HepG2 (cell line): ENCODE data around the gene NUDCD2. TPM values are rescaled to one million over a fixed set of nuclear protein-coding genes. Genes with fewer than 3 reads are reported as not detected.

Experiments
- ATAC-seq: fragments of 200-7000 bp; cut with Tn5 transposase; 3 replicates; pipeline ENCODE4 v1.9.1; 2020; ENCODE audit warnings: mild to moderate bottlenecking, moderate library complexity
- BruUV-seq: library from RNA; stranded (reverse); fragments of 400-500 nt; replicated peaks from 2 replicates; lab custom pipeline; 2021; lab: Mats Ljungman, UMichigan
- CTCF ChIA-PET: fragments of 300-600 bp; formaldehyde crosslinking; extraction: SDS; loops from one replicate; lab custom pipeline; 2021; ENCODE audit warnings: low total read pairs, inconsistent platforms, low intra/inter-chr PET ratio; lab: Yijun Ruan, JAX
- POLR2A ChIA-PET: fragments of 350-600 bp; sonication (Branson Sonifier 250); formaldehyde crosslinking; loops from one replicate; lab custom pipeline; 2020; ENCODE audit warnings: antibody characterized with exemption, inconsistent platforms; lab: Yijun Ruan, JAX
- DNase-seq: peaks from one replicate; pipeline ENCODE4 v3.0.0-alpha.2; 2015; ENCODE audit warnings: low spot score
- FAIRE-seq: peaks from 3 replicates; lab custom pipeline; 2011; peaks lifted over from hg19 to GRCh38; lab: Jason Lieb, UNC
- H2AFZ ChIP-seq: one replicate; pipeline ENCODE4 v1.6.1; 2011; ENCODE audit warnings: low read length, inconsistent platforms
- H3K27ac ChIP-seq: fragments of 300-600 bp; 3 replicates; pipeline ENCODE4 v1.8.0; 2011; ENCODE audit warnings: mixed run types, mild to moderate bottlenecking, mixed read lengths, low read length, inconsistent platforms; ENCODE audit not compliant: insufficient read depth; ENCODE audit errors: extremely low read length
- H3K27me3 ChIP-seq, 2 experiments: fragments of 200-600 bp in 1 of 2; 2 replicates in 1 of 2; 3 replicates in 1 of 2; pipeline versions ENCODE4 v1.6.0 to v1.8.0; 2011; ENCODE audit warnings: low read length in 2 of 2, mild to moderate bottlenecking in 2 of 2, moderate library complexity in 2 of 2, inconsistent platforms in 1 of 2; ENCODE audit not compliant: insufficient read depth in 2 of 2, control insufficient read depth in 1 of 2
- H3K36me3 ChIP-seq, 2 experiments: fragments of 200-600 bp in 1 of 2; replicated peaks in 1 of 2; 2 replicates in 1 of 2; 3 replicates in 1 of 2; pipeline versions ENCODE4 v1.5.1 to v1.8.0; 2011; ENCODE audit warnings: low read length in 2 of 2, inconsistent platforms in 1 of 2; ENCODE audit not compliant: insufficient read depth in 2 of 2, control insufficient read depth in 1 of 2
- H3K4me1 ChIP-seq: 2 replicates; pipeline ENCODE4 v1.5.1; 2012; ENCODE audit warnings: low read length, inconsistent platforms; ENCODE audit not compliant: insufficient read depth
- H3K4me2 ChIP-seq: 2 replicates; pipeline ENCODE4 v1.6.0; 2011; ENCODE audit warnings: low read depth, low read length, inconsistent platforms
- H3K4me3 ChIP-seq, 3 experiments: fragments of 200-600 bp in 1 of 3; sonication (generic), shearing (Covaris generic) in 1 of 3; replicated peaks in 1 of 3; 2 replicates each; pipeline ENCODE4 v1.5.1; 2011 to 2016; ENCODE audit warnings: low read length in 3 of 3, inconsistent platforms in 2 of 3, low read depth in 2 of 3, mild to moderate bottlenecking in 2 of 3, control low read depth in 1 of 3, mixed read lengths in 1 of 3; ENCODE audit not compliant: insufficient read depth in 1 of 3
- H3K79me2 ChIP-seq: one replicate; pipeline ENCODE4 v1.6.1; 2011; ENCODE audit warnings: low read length, inconsistent platforms; ENCODE audit not compliant: insufficient read depth
- H3K9ac ChIP-seq: 2 replicates; pipeline ENCODE4 v1.6.0; 2011; ENCODE audit warnings: mild to moderate bottlenecking, low read depth, low read length, inconsistent platforms; ENCODE audit not compliant: insufficient read depth
- H3K9me3 ChIP-seq: 2 replicates; pipeline ENCODE4 v1.5.1; 2012; ENCODE audit warnings: mild to moderate bottlenecking, low read length
- H4K20me1 ChIP-seq: 2 replicates; pipeline ENCODE4 v1.6.0; 2011; ENCODE audit warnings: inconsistent platforms, mild to moderate bottlenecking, low read length, moderate library complexity; ENCODE audit not compliant: insufficient read depth
- MATR3 ChIP-seq: sonication (generic); formaldehyde crosslinking; IDR thresholded peaks from 2 replicates; pipeline ENCODE4 v1.4.0; 2020; ENCODE audit warnings: missing genetic modification reagents
- MTF1 ChIP-seq: sonication (generic); formaldehyde crosslinking; IDR thresholded peaks from 2 replicates; pipeline ENCODE4 v1.5.0; 2020; ENCODE audit warnings: missing genetic modification reagents
- MYNN ChIP-seq: sonication (generic); formaldehyde crosslinking; IDR thresholded peaks from 2 replicates; pipeline ENCODE4 v1.4.0; 2020; ENCODE audit warnings: mild to moderate bottlenecking, low read depth, missing genetic modification reagents
- NBN ChIP-seq: fragments of 450-650 bp; conservative IDR thresholded peaks from 2 replicates; pipeline ENCODE4 v1.6.1; 2017
- NCOA5 ChIP-seq: sonication (generic); formaldehyde crosslinking; IDR thresholded peaks from 2 replicates; pipeline ENCODE4 v1.4.0; 2020; ENCODE audit warnings: missing genetic modification reagents
- NFE2L2 ChIP-seq: fragments of 150-350 bp; IDR thresholded peaks from 2 replicates; pipeline ENCODE4 v1.6.1; 2014; ENCODE audit warnings: low read length
- NFIB ChIP-seq: sonication (generic); formaldehyde crosslinking; IDR thresholded peaks from 2 replicates; pipeline ENCODE4 v1.9.0; 2021; ENCODE audit warnings: missing genetic modification reagents, mild to moderate bottlenecking, borderline replicate concordance
- NR2F2 ChIP-seq: IDR thresholded peaks from 2 replicates; pipeline ENCODE4 v1.6.1; 2012; ENCODE audit warnings: low read depth, inconsistent platforms, borderline replicate concordance
- RBM39 ChIP-seq: fragments of 200-400 bp; formaldehyde crosslinking; IDR thresholded peaks from one replicate; pipeline ENCODE4 v1.6.1; 2018; ENCODE audit warnings: antibody characterized with exemption, mild to moderate bottlenecking, low read depth, low read length; ENCODE audit not compliant: poor library complexity, severe bottlenecking
- SP2 ChIP-seq: sonication (generic); formaldehyde crosslinking; IDR thresholded peaks from 2 replicates; pipeline ENCODE4 v1.5.1; 2020; ENCODE audit warnings: mild to moderate bottlenecking, missing genetic modification reagents
- TBX2 ChIP-seq: sonication (generic); formaldehyde crosslinking; IDR thresholded peaks from 2 replicates; pipeline ENCODE4 v1.5.0; 2020; ENCODE audit warnings: missing genetic modification reagents, mild to moderate bottlenecking, borderline replicate concordance
- TBX3 ChIP-seq: fragments of 450-650 bp; IDR thresholded peaks from 2 replicates; pipeline ENCODE4 v1.6.1; 2017; ENCODE audit warnings: antibody characterized with exemption, mild to moderate bottlenecking, inconsistent platforms, borderline replicate concordance
- TEAD3 ChIP-seq: optimal IDR thresholded peaks from 2 replicates; pipeline ENCODE3; 2016; ENCODE audit warnings: borderline replicate concordance
- XRCC5 ChIP-seq: fragments of 200-400 bp; formaldehyde crosslinking; optimal IDR thresholded peaks from 2 replicates; pipeline ENCODE3; 2017; ENCODE audit warnings: mild to moderate bottlenecking, low read length
- ZFP36 ChIP-seq: fragments of 150-350 bp; IDR thresholded peaks from 2 replicates; pipeline ENCODE4 v1.6.1; 2018; ENCODE audit warnings: borderline replicate concordance, low read length, low read depth; ENCODE audit not compliant: partially characterized antibody
- ZFP82 ChIP-seq: sonication (generic); formaldehyde crosslinking; IDR thresholded peaks from 2 replicates; pipeline ENCODE4 v1.5.1; 2020; ENCODE audit warnings: mild to moderate bottlenecking, missing genetic modification reagents, borderline replicate concordance
- ZKSCAN1 ChIP-seq: fragments of 150-350 bp; IDR thresholded peaks from 2 replicates; pipeline ENCODE4 v1.6.1; 2014; ENCODE audit warnings: low read length
- ZNF121 ChIP-seq: sonication (generic); formaldehyde crosslinking; IDR thresholded peaks from 2 replicates; pipeline ENCODE4 v1.5.0; 2020; ENCODE audit warnings: mild to moderate bottlenecking, missing genetic modification reagents
- ZNF296 ChIP-seq: sonication (generic); formaldehyde crosslinking; conservative IDR thresholded peaks from 2 replicates; pipeline ENCODE4 v1.5.0; 2020; ENCODE audit warnings: mild to moderate bottlenecking, missing genetic modification reagents
- ZNF772 ChIP-seq: sonication (generic); formaldehyde crosslinking; IDR thresholded peaks from 2 replicates; pipeline ENCODE4 v1.5.0; 2020; ENCODE audit warnings: mild to moderate bottlenecking, missing genetic modification reagents
- WGBS: methylation state at CpG from one replicate; pipeline ENCODE4 v1.1.6; 2017; ENCODE audit warnings: low lambda C conversion rate; 5-methylcytosine and 5-hydroxymethylcytosine counted together
- in situ Hi-C: cut with HindIII; loops from 2 replicates; pipeline ENCODE4 v1.10.0; 2017; ENCODE audit warnings: low pct_unique_long_range_greater_than_20kb; ENCODE audit not compliant: extremely low pct_ligation_motif_present
- intact Hi-C: fragments of 100-400 bp; cut with micrococcal nuclease; formaldehyde crosslinking; loops from one replicate; pipeline ENCODE4 v1.10.0; 2022; ENCODE audit not compliant: unreplicated experiment
- polyA plus RNA-seq, 8 experiments: library from polyadenylated mRNA; depleted of rRNA in 3 of 8; stranded (reverse) in 7 of 8; unstranded in 1 of 8; fragments of >200 nt; fragmentation: Illumina TruSeq in 4 of 8; extraction: Trizol in 4 of 8; gene quantifications; 2 replicates each; pipeline versions ENCODE4 v1.2.1 to v1.2.3, GENCODE V29; 2011 to 2016; ENCODE audit warnings: low read depth in 4 of 8, missing spikeins in 1 of 8, mixed read lengths in 1 of 8; ENCODE audit not compliant: insufficient read depth in 1 of 8
- total RNA-seq, 5 experiments: library from RNA; depleted of rRNA; stranded (reverse); fragments of >200 nt; fragmentation: Illumina TruSeq; extraction: Trizol; gene quantifications; 2 replicates each; pipeline ENCODE4 v1.2.3, GENCODE V29; 2016; ENCODE audit warnings: low read depth in 1 of 5
- TF ChIP-seq, protein P1 (sequence below): sonication (generic); formaldehyde crosslinking; IDR thresholded peaks from 2 replicates; pipeline ENCODE4 v1.5.1; 2020; ENCODE audit warnings: mild to moderate bottlenecking, missing genetic modification reagents, borderline replicate concordance
- TF ChIP-seq, protein P2 (sequence below): IDR thresholded peaks from 2 replicates; pipeline ENCODE4 v1.6.1; 2016; ENCODE audit warnings: low read depth, control low read depth

Gene NUDCD2
- total and polyA plus RNA-seq, 2 of the 13 experiments (the other 11 are each of a cell fraction or from before 2014, with no cell fraction given): 14.8 to 39.2 TPM

DNA sequence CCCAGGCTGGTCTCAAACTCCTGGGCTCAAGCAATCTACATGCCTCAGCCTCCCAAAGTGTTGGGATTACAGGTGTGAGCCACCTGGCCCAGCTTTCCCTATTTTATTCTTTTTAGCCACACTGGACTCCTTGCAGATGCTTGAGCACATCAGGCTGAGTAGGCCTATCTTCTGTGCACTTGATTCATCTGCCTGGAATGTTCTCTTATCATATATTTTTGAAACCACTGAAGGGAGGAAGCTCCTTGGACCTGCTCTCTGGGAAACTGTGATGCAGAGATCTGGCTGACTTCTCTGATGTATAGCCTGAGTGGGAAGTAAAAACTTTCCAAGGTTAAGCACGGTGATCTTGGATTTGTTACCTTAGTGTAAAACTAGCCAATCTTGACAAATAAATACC is 39.0 kb upstream of the NUDCD2 start:
- no TSS peak for BruUV-seq
- WGBS: 39% methylated on average over 1 of the region's 1 CpG
- no peak for ATAC-seq

DNA sequence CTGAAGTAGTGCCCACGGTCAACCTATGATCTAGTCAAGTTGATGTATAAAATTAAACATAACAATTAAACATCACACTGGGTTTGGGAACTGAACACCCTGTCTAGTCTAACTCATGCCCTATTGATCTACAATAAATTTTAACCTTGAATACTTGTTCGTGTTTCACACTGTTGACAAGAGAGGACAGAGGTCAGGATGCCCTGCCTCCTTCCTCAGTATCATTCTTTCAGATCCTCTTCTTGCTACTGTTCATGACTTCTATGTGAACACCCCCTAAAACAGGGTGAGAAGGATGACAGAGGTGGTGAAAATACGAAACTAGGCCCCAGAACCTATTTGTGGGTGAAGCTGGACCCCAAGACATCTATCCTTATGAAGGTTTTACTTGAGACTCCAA is 37.4 kb upstream of the NUDCD2 start:
- Histone ChIP-seq H3K4me1 (peaks cover 10% of the 10 kb centered on the region), H3K36me3 (peaks cover 0 to 5% of the 10 kb centered on the region in 2 experiments; a peak in 2 of 5 replicates), H2AFZ (no peak overlapping the region), H3K4me2 (no peak overlapping the region), H3K27me3 (no peaks in the 10 kb centered on the region), H4K20me1 (no peaks in the 10 kb centered on the region), H3K9ac (no peak overlapping the region), H3K4me3 (no peak overlapping the region), H3K79me2 (no peaks in the 10 kb centered on the region), H3K27ac (no peak overlapping the region), H3K9me3 (no peaks in the 10 kb centered on the region)
- CTCF ChIA-PET: no interaction called here
- POLR2A ChIA-PET: no interaction called here
- BruUV-seq: no TSS peak
- DNase-seq (no peak), FAIRE-seq (no peak), ATAC-seq (peak; percentile 63)
- in situ Hi-C loops: no loop called here
- 20% methylated on average over 3 of the region's 3 CpGs for WGBS
- intact Hi-C loops: no loop called here
- TF ChIP-seq MYNN (CRISPR knock-in tag) (no peak), TBX2 (CRISPR knock-in tag) (no peak), NFIB (CRISPR knock-in tag) (no peak), NFE2L2 (no peak), XRCC5 (no peak), ZFP82 (no peak), RBM39 (no peak), NCOA5 (CRISPR knock-in tag) (no peak), TBX3 (no peak), ZNF296 (CRISPR knock-in tag) (no peak), ZNF121 (CRISPR knock-in tag) (no peak)
- TF ChIP-seq, protein P1, sequence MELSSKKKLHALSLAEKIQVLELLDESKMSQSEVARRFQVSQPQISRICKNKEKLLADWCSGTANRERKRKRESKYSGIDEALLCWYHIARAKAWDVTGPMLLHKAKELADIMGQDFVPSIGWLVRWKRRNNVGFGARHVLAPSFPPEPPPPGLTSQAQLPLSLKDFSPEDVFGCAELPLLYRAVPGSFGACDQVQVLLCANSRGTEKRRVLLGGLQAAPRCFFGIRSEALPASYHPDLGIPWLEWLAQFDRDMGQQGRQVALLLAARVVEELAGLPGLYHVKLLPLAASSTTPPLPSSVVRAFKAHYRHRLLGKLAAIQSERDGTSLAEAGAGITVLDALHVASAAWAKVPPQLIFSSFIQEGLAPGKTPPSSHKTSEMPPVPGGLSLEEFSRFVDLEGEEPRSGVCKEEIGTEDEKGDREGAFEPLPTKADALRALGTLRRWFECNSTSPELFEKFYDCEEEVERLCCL (CRISPR knock-in tag): no peak

More for the DNA sequence above, 39.0 kb upstream of the NUDCD2 start:
- TF ChIP-seq, protein P2, sequence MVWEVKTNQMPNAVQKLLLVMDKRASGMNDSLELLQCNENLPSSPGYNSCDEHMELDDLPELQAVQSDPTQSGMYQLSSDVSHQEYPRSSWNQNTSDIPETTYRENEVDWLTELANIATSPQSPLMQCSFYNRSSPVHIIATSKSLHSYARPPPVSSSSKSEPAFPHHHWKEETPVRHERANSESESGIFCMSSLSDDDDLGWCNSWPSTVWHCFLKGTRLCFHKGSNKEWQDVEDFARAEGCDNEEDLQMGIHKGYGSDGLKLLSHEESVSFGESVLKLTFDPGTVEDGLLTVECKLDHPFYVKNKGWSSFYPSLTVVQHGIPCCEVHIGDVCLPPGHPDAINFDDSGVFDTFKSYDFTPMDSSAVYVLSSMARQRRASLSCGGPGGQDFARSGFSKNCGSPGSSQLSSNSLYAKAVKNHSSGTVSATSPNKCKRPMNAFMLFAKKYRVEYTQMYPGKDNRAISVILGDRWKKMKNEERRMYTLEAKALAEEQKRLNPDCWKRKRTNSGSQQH (CRISPR knock-in tag): no peak
- TF ChIP-seq ZFP36 (no peak), MATR3 (CRISPR knock-in tag) (no peak), MTF1 (CRISPR knock-in tag) (no peak), NBN (no peak), NR2F2 (no peak), ZKSCAN1 (no peak), SP2 (CRISPR knock-in tag) (no peak), TEAD3 (no peak), ZNF772 (no peak)
- TF ChIP-seq, all 625 proteins: peak for 0
- intact Hi-C loops (no loop called here), in situ Hi-C loops (no loop called here)
- POLR2A ChIA-PET: interaction anchor here (0.8 to 1.1 kb wide), 2 partner anchors 9 to 39 kb away, joined by 3 read pairs; partner anchors contain the start of genes HMMR and NUDCD2
- Histone ChIP-seq H3K4me2 (no peak overlapping the region), H3K36me3 (no peaks in the 10 kb centered on the region), H3K27ac (no peak overlapping the region), H3K4me1 (peaks cover 17% of the 10 kb centered on the region), H3K79me2 (no peaks in the 10 kb centered on the region), H3K9ac (no peak overlapping the region), H3K4me3 (no peak overlapping the region), H4K20me1 (no peaks in the 10 kb centered on the region), H3K27me3 (no peaks in the 10 kb centered on the region), H3K9me3 (no peaks in the 10 kb centered on the region), H2AFZ (no peak overlapping the region)
- DNase-seq (no peak), FAIRE-seq (no peak)
- CTCF ChIA-PET: no interaction called here
